Spinal cord (tissue), 10 donors: ENCODE measurements around the gene PIBF1. TPM values are rescaled to one million over a fixed set of nuclear protein-coding genes. Genes with fewer than 3 reads are reported as not detected.

Source experiments
- DNase-seq, 6 donors: peaks; one replicate each; pipeline versions ENCODE4 v3.0.0 to v3.0.0-alpha.2; 2013 to 2015; ENCODE audit warnings: low spot score in 6 of 6, low read depth in 4 of 6
- H3K27ac ChIP-seq: one replicate; pipeline ENCODE4 v1.5.1; 2013; ENCODE audit warnings: low read depth, low read length, control low read depth
- H3K27me3 ChIP-seq: one replicate; pipeline ENCODE4 v1.6.1; 2013; ENCODE audit warnings: low read length; ENCODE audit not compliant: control insufficient read depth, insufficient read depth
- H3K36me3 ChIP-seq: one replicate; pipeline ENCODE4 v1.6.1; 2013; ENCODE audit warnings: low read length; ENCODE audit not compliant: control insufficient read depth, insufficient read depth
- H3K4me1 ChIP-seq: one replicate; pipeline ENCODE4 v1.6.1; 2013; ENCODE audit warnings: low read length; ENCODE audit not compliant: control insufficient read depth, insufficient read depth
- H3K4me3 ChIP-seq: one replicate; pipeline ENCODE4 v1.5.1; 2013; ENCODE audit warnings: low read depth, low read length, control low read depth
- H3K9me3 ChIP-seq: one replicate; pipeline ENCODE4 v1.6.1; 2013; ENCODE audit warnings: low read length; ENCODE audit not compliant: control insufficient read depth, insufficient read depth
- WGBS: methylation state at CpG from one replicate; pipeline ENCODE4 v1.1.5; 2013; ENCODE audit warnings: missing lambda C conversion rate; ENCODE audit not compliant: insufficient coverage; 5-methylcytosine and 5-hydroxymethylcytosine counted together
- polyA plus RNA-seq, 2 donors: library from polyadenylated mRNA; unstranded; fragments of 120-200 nt; gene quantifications; one replicate each; pipeline ENCODE4 v1.2.1, GENCODE V29; 2013; ENCODE audit not compliant: insufficient read length in 2 of 2
- small RNA-seq: library from RNA; depleted of rRNA; stranded (forward); fragments of <200 nt; gene quantifications from one replicate; pipeline ENCODE3, GENCODE V24; 2014; ENCODE audit warnings: low replicate concordance
- total RNA-seq, 2 donors: library from RNA; depleted of rRNA in 1 of 2; stranded (reverse); fragments of 120-200 nt in 1 of 2; fragments of >200 nt in 1 of 2; gene quantifications; one replicate each; pipeline versions ENCODE4 v1.2.3 to v1.2.4, GENCODE V29; 2013 to 2014
- donor health status: healthy.

Gene PIBF1
- total and polyA plus RNA-seq, 4 donors, result 19.9 to 32.5 (median 26.4) TPM

DNA sequence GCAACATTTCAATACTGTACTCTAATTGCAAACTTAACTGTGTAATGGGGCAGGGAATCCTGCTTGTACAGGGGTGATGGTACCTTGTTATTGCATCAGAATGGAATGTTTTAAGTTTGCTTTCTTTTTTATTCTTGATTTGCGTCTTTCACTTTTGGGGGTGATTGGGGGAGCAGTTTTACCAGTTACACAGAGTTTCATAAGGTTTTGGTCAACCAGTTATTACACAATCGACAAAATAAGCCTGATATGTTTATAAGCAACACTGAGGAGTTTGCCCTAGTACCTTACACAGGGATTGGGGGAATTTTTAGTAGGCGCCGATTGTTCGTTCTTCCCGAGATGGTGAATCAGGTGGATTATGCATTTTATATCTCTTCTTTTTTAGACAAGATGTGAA lies 279.5 kb downstream of the PIBF1 start:
- DNase-seq, result no peak
- H3K27me3 ChIP-seq, result peaks cover 25% of the 10 kb centered on the region
- H3K4me1 ChIP-seq, result peaks cover 17% of the 10 kb centered on the region
- H3K4me3 ChIP-seq, result peak overlapping the region; percentile 53
- H3K27ac ChIP-seq, result peak overlapping the region; percentile 10
- no CpG with 5 or more reads among the region's 6 CpGs for WGBS
- no peaks in the 10 kb centered on the region for H3K9me3 ChIP-seq
- H3K36me3 ChIP-seq, result no peaks in the 10 kb centered on the region

GRCh38 chr13:73061876-73062275 lies 279.9 kb downstream of the PIBF1 start:
- 83% methylated on average over 9 of the region's 9 CpGs for WGBS
- peak overlapping the region; percentile 10 for H3K27ac ChIP-seq
- no peaks in the 10 kb centered on the region for H3K36me3 ChIP-seq
- no peaks in the 10 kb centered on the region for H3K9me3 ChIP-seq
- no peak for DNase-seq
- H3K27me3 ChIP-seq, result peaks cover 22% of the 10 kb centered on the region
- peaks cover 17% of the 10 kb centered on the region for H3K4me1 ChIP-seq
- peak overlapping the region; percentile 26 for H3K4me3 ChIP-seq

- Histone ChIP-seq H3K27me3 (peaks cover 17% of the 10 kb centered on the region), H3K4me3 (peak overlapping the region; percentile 9), H3K36me3 (no peaks in the 10 kb centered on the region), H3K4me1 (peaks cover 17% of the 10 kb centered on the region), H3K27ac (no peak overlapping the region), H3K9me3 (no peaks in the 10 kb centered on the region)
- 98% methylated on average over 5 of the region's 13 CpGs for WGBS
- no peak for DNase-seq
Measured at GRCh38 chr13:73062468-73062867, 280.5 kb downstream of the PIBF1 start.

DNA sequence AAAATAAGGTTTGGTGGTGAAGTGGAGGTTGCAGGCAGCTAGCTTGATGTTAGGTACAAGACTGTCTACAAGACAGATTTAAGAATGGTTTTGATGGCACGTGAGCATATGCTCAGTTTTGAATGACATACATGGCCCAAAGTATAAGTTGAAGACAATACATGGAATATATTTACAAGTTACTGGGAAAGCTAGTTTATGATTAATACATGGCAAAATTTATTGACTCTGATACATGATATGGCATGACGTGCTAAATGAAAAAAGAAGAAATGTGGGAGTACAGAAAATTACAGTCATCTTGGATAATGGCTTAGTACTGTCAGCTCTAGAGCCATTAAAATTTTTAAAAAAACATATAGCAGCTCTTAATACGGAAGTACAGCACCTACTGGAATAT lies 281.2 kb downstream of the PIBF1 start:
- no CpG with 5 or more reads among the region's 3 CpGs for WGBS

DNA sequence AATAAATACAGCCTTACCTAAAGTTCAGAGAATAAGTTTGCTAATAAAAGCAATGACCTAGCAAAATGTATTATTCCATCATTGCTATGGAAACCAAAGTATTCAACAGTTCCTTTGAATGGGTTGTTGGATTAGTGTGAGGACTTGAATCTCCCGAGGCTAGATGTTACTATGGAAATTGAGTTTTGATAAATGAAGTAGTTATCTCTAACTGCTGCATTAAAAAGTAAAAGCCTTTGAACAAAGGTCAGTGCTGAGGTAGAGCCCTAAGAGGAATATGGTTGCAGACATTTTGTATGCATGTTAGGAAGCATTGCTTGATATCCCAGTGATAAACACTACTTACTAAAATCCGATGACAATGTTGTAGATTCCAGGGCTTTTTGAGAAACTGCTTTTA lies 283.1 kb downstream of the PIBF1 start:
- DNase-seq, result peak in 1 of 6 donors; percentile 45

More for the DNA sequence above, 281.2 kb downstream of the PIBF1 start:
- Histone ChIP-seq H3K27me3 (peaks cover 10% of the 10 kb centered on the region), H3K36me3 (no peaks in the 10 kb centered on the region), H3K9me3 (no peaks in the 10 kb centered on the region), H3K27ac (no peak overlapping the region), H3K4me1 (peaks cover 17% of the 10 kb centered on the region), H3K4me3 (no peak overlapping the region)
- DNase-seq, result no peak

GRCh38 chr13:73065665-73066340 lies 283.9 kb downstream of the PIBF1 start:
- 81% methylated on average over 5 of the region's 7 CpGs for WGBS
- no peak for DNase-seq

More for the DNA sequence above, 283.1 kb downstream of the PIBF1 start:
- H3K4me1 ChIP-seq, result peaks cover 4% of the 10 kb centered on the region
- H3K36me3 ChIP-seq, result no peaks in the 10 kb centered on the region
- no peak overlapping the region for H3K27ac ChIP-seq
- H3K9me3 ChIP-seq, result no peaks in the 10 kb centered on the region
- H3K4me3 ChIP-seq, result no peak overlapping the region
- WGBS, result 0% methylated on average over 1 of the region's 2 CpGs
- H3K27me3 ChIP-seq, result peaks cover 2% of the 10 kb centered on the region

More at GRCh38 chr13:73065665-73066340, 283.9 kb downstream of the PIBF1 start:
- Histone ChIP-seq H3K4me1 (no peaks in the 10 kb centered on the region), H3K27me3 (no peaks in the 10 kb centered on the region), H3K4me3 (no peak overlapping the region), H3K27ac (no peak overlapping the region), H3K9me3 (no peaks in the 10 kb centered on the region), H3K36me3 (no peaks in the 10 kb centered on the region)

Small RNA genes lying within 50 kb of the gene (small RNA-seq; reads per million reads assigned to genes)
- gene RNU6-79P, result not detected

Other genes with a start within 250 kb of the PIBF1 start
- gene MZT1, start 54.5 kb upstream of the PIBF1 start, total RNA-seq, result 10 to 100 TPM in 1 of 2 donors, 1 to 10 TPM in 1; 6.9 to 33.1 TPM
- 10 to 100 TPM; 30.5 to 42.4 TPM for gene MZT1, start 54.5 kb upstream of the PIBF1 start, polyA plus RNA-seq
- 1 to 10 TPM; 4.5 to 7.7 TPM for gene BORA, start 54.2 kb upstream of the PIBF1 start, total RNA-seq
- 1 to 10 TPM; 4.4 to 4.8 TPM for gene BORA, start 54.2 kb upstream of the PIBF1 start, polyA plus RNA-seq
- 10 to 100 TPM; 35.4 to 38.4 TPM for gene DIS3, start 233 bp upstream of the PIBF1 start, total RNA-seq
- gene DIS3, start 233 bp upstream of the PIBF1 start, polyA plus RNA-seq, result 10 to 100 TPM; 20.2 to 28.2 TPM